Activated CD8-positive, alpha-beta memory T cell treated with anti-CD3 and anti-CD28 coated beads, Interleukin-2, amount 50 U/mL, for 1 hour (primary cell): ENCODE measurements around the gene SPART.
"Not testable (repeated sequence)": the region's sequence is repeated elsewhere in the genome, so short reads cannot be mapped to it uniquely, and the experiment has no call there.

ENCODE experiments used
- DNase-seq: peaks from one replicate; pipeline ENCODE4 v3.0.0-alpha.2; 2020; ENCODE audit errors: extremely low read depth

SPART gene

DNA sequence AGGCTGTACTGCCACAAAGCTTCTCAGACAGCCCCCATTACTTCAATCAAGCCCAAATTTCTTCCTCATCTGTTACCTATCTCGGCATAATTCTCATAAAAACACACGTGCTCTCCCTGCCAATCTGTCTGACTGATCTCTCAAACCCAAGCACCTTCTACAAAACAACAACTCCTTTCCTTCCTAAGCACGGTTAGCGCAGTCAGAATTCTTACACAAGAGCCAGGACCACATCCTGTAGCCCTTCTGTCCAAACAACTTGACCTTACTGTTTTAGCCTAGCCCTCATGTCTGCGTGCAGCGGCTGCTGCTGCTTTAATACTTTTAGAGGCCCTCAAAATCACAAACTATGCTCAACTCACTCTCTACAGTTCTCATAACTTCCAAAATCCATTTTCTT lies 26.4 kb downstream of the SPART start:
- DNase-seq, result not testable (repeated sequence)

DNA sequence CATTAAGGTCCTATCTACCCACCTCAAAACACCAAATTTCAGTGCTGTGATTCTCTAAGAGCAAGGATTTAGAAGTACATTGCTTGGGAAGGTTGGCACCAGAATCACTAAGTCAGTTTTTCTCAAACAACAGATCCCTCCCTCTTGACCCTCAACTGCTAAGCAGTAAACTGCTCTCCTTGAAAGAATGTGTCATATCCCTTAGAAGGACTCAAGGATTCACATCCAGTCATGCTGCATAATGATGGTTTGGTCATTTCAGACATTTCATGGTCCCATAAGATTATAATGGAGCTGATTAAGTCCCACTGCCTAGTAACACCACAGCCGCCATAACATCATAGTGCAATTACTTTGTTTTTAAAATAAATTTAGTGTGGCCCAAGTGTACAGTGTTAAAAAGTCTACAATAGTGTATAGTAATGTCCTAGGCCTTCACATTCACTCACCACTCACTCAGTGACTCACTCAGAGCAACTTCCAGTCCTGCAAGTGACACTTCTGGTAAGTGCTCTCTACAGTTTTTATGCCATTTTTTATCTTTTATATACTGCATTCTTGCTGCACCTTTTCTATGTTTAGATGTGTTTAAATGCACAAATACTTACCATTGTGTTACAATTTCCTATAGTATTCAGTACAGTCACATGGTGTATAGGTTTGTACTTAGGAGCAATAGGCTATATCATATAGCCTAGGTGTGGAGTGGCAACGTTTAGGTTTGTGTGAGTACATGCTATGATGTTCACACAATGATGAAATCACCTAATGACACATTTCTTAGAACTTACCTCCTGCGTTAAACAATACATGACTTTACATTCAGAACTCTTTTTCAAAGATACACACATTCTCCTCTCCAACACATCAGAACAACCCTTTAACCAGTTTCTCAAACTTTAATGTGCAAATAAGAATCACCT lies 32.9 kb downstream of the SPART start:
- DNase-seq, result no peak

DNA sequence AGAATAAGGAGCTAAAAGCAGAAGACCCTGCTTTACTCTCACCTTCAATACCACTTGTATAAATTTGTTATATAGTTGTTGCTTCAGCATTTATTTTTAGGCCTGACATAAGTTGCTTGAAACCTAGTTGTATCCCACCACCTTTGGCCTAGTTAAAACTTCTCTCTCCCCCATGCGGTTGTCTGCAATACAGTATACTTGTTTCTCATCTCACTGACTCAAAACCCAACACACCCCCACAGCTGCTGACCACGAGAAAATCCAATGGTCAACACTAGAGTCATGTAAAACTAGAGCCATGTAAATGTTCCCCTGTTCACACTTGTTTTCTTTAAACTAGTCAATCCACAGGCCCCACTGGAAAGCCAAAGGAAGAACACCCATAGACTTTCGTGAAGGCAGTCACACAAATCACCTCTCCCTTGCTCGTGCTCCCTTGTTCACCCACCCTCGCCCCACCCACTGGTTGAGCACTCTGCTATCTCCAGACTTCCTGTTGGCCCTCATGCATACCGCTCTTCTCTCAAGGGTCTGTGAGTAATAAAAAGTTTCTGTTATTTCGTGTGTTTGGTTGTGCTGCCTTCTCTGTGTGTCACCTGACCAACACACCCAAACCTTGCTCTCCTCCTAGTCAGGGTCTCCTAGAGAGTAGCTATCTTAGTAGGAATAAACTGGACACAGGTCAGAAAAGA lies 35.6 kb downstream of the SPART start:
- no peak for DNase-seq

DNA sequence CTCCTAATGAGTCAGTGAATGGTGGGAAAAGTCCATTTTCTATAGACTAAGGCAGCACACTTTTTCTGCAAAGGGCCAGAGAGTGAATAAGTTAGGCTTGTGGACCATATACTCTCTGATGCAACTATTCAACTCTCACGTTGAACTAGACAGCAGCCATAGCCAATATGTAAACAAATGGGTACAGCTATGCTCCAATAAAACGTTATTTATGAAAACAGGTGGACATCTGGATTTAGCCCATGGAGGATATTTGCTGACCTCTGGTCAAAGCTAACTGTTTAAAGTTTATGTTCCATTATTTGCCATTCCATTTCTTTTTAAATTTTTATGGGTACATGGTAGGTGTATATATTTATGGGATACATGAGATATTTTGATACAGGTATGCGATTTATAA lies 43.9 kb downstream of the SPART start:
- DNase-seq, result no peak

DNA sequence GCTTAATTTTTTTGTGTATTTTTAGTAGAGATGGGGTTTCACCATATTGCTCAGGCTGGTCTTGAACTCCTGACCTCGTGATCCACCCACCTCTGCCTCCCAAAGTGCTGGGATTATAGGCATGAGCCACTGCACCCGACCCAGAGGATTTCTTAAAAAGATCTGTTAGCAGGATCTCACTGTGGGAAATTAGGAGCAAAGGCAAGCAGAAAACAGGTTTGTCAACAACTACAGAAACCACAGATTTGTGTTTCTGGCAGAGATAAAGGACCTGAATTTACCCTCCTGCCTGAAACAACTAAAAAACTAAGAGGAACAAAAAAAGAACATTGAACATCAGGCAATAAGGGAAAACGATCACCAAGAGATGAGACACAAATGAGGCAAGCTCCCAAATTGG lies 46.7 kb downstream of the SPART start:
- not testable (repeated sequence) for DNase-seq

DNA sequence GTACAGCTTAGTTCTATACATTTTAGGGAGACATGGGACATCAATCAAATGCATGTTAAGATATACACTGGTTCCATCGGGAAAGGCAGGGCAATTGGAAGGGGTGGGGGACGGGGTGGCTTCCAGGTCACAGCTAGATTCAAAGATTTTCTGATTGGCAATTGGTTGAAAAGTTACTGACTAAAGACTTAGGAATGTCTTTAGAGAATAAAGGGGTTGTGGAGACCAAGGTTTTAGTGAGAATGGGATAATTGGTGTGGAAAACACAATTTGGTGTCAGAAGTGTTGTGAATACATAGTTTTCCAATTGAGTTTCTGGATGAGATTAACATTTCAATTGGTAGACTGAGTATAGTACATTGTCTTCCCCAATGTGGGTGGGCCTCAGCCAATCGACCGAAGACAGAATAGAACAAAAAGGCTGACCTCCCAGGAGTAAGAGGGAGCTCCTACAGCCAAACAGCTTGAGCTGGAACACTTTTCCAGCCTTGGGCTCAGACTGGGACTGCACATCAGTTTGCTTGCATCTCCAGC lies 47.6 kb downstream of the SPART start:
- DNase-seq, result no peak

DNA sequence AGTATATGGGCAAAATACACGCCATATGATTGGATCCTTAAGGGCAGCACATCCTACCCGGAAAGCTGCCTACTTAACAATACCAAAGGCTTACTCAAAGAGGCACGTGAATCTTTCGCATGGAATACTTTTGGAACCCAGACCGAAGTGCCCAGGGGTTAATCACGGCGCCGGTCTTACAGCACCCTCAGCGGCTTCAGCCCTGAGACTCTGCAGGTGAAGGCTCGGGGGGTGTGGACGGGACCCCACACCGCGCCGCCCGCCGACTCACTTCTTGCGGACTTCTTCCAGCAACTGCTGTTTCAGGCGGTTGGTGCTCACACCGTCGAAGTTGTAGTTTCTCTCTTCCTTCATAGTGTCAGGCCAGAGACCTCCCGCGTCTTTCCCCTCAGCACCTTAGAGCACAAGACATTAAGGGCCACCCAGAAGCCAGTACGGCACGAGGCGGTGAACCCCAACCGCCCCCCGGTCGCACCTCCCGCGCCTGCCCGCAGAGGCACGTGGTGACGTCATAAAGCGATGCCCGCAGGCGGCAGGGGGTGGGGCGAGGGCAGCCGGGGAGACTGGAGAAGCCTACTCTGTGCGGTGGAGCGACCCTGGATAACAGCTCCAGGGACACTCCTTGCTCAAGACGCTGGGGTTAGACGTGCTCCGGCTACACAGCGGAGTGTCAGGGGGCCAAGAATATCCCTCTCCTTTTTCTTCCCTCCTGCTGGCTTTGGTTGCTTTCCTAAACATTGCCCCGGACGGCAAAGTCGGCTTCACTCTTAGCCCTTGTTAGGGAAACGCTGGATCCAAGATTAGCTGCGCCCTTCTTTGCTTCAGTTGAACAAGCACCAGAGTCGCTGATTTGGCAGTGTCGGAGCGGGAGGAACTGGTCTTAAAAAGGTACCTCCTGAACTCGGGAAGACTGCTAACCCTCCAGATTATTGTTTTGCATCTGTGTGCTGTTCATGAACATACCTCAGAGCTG lies 48.5 kb downstream of the SPART start, which contains the start of gene CCDC169:
TSS of gene CCDC169 (minus strand) at position 449 of the 973 bp plus-strand sequence. CDS start at position 354, 95 bp downstream.
- peak; percentile 3 for DNase-seq

DNA sequence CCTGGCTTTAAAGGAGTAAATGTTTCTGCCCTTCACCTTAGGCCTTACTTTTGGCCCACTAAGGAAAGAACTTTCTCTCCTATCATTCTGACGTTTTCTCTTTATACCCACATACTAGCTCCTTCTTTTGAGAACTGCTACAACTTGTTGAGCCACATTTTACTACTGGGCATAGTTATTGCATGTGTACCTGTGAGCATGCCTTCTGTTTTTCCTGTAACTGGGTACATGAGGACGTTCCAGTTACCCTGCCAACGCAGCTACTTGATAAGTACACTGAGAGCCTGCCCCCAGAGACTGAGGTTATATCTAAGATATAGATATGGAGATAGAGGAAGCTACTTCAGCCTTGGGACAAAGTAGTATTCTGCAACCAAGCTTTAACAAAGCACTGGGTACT lies 52.1 kb downstream of the SPART start:
- no peak for DNase-seq

DNA sequence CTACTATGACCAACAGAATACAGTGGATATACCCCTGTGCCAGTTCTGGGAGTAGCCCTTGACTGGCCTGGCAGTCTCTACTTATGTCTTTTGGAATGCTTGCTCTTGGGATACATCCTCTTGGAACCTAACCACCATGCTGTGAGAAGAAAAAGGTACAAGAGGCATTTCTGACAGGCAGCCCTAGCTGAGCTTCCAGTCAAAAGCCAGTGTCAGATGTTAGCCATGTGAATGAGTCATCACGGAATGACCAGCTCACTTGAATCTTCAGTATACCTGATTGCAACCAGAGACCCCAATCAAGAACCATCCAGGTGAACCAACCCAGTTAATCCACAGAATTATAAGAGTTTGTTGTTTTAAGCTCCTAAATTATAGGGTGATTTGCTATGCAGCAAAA lies 52.7 kb downstream of the SPART start:
- no peak for DNase-seq

DNA sequence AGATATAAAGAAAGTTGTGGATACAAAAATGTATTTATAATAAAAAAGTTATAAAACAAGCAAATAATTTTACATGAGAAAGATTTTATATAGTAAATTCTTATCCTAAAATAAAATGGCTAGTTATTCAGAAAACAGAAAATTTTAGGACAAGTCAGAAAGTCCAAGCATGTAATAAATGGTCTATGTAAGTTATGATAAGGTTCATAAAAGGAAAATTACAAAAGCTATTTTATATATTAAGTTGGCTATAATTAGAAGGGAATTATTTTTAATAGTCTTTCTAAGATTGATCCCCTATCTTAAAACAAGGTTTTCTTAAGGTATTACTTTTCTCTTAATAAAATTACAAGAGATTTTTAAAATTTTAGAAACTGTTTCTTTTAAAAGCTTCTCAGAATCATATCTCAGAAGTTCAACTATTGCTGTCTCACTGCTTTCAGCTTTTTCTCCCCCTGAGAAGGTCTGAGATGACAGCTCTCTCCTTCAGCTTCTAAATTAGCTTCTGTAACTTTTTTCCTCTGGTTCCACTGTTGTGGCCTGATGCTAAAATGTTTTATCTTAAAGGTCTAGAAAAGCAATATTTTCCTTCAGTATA lies 57.3 kb downstream of the SPART start:
- no peak for DNase-seq

DNA sequence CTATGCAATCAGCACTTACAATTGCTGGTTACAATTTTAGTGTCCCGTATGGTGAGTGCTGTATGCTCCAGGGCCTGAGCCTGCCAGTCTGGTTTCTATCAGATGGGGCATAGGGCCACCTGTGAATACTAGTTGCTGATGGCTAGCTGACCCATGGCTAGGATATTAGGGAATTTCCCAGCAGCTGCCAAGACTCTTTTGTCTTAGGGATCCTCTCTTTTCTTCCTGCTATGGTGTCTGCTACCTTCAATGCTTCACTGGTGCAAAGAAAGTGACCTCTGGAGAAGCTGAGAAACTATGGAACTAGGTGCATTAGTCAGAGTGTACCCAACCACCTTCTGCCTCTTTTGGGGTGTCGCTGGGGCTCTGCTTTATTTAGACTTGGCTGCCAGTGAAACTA lies 60.2 kb downstream of the SPART start:
- DNase-seq, result no peak

DNA sequence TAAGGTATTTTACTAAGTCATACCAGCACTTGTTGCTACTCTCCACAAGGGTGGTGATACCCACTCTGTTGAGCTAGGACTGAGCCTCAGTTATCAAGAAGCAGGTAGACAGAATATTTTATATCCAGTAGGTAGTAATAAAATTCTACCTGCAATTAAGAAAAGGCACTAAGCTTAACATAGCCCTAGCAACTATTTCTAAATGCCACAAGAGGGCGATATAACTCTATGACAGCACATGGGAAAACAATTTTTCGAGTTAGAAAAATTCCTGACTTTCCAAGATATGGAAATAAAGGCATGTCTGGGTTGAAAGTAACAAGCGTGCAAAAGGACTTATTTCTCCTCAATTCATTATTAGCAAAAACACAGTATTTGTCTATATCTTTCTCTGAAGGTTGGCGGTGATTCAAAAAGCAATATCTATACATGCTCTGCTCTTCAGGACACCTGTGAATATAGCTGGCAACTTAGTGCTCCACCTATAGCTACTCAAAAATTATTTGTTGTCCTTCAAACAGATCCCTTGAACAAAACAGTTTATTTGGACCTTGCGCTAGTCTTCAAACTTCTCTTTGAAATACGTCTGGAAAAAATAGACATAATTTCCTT lies 63.3 kb downstream of the SPART start:
- DNase-seq, result no peak

DNA sequence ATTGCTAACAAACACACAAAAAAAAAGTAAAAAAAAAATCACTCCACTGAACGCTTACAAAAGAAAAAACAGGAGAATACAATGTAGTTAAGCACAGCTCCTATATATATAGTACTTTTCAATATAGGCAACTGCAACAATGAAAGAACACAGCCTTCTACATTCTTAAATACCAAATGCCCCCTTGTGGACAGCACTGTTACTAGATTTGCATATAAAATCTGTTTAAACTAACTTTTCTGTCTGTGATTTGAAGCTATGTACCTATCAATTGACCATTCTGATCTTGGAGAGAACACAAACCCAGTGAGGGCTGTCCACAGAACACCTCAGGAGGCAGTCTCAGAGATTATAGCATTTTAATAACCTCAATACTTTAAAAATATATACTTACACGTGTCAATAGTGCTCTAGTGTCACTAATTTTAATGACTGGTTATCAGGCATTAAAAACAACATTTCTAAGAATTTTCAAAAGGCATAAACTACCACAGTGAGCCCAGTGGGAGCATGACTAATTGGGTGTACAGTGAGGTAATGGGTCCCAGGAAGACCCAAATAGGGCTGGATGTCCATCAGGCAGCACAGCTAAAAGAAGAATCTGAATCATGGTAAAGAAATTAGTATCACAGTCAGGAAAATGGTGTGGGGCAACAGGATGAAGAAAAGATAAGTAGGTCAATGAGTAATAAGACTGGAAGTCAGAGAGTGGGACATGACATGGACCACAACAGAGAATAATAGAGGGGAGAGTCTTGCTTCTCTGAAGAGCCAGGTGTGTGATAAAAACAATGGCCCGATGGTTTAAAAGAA lies 70.8 kb downstream of the SPART start:
- DNase-seq, result no peak

DNA sequence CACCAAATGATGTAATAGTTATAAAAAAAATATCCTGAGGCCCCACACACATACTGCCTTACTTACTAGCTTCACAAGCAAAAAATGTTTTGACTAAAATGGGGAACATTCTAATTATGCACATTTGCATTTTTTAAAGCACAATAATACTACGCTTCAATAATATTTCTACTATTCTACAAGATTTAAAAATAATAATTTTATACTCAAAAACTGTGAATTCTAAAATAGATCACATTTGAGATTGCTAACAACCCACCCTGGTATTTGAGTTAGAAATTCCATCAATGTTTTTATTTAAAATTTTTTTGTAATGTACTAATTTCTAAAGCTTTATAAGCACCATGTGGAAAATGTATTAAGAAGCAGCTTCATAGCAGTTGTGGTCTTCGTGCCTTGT lies 72.8 kb downstream of the SPART start:
- DNase-seq, result no peak

DNA sequence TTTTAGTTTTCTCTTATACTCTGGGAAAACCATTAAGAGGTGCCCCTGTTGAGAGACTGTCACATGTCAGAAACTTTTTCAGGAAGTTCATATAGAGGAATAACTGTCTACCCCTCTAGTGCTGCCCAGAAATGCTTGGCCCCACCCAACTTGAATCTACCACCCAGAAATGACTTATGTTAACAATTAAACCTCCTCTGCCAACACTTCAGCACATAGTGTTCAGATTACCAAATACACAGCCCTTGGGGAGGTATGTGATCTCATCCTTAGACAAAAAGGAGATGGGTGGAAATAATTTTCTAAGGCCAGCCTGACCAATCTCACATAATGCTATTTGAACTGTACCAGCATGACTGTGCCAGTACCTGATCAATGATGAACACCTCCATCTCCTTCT lies 84.2 kb downstream of the SPART start:
- no peak for DNase-seq

DNA sequence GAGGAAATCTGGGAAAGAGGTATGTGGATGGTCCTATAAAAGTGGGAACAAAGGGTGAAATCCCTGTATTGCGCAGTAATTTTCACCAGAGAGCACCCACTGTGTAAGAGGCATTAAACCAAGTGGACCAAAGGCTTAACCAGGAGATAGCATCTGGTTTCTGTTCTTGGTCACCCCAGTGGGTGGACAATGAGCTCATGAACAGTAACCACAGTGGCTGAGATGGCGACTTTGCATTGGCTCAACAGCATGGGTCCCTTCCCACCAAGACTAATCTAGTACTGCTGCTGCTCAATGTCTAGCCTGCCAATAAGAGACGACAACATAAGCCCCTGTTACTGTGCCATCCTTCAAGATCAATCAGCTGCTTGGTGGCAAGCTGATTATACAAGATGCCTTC lies 85.2 kb downstream of the SPART start:
- DNase-seq, result no peak

DNA sequence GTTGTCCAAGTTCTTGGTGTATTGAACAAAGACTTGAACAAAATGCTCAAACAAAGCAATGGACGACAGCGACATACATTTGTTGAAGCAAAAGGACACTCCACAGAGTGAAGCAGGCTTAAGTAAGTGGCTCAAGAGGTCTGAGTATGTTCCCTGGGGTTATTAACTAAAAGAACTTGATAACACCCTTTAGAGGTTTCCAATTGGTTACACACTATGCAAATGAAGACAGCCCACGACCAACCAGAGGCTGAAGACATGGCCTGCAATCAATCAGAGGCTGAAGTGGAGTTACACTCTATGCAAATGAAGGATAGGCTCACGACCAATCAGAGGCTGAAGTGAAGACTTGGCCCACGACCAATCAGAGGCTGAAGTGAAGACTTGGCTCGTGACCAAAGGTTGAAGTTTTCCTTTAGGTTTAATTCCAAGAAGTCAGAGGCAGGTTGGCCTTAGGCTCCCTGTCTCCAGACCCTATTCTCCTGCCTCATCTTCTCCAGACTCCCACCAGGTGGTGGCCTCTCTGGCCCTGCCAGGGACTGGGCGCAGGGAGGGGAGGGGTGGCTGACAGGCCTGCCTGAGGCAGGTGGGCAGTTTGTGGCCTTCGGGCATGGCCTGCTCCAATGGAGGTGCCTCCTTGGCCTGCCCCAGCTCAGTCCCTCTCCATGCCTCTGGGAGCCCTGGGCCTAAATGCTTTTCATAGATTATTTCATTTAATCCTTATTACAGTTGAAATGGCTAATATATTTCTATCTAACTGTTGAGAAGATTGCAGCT lies 86.6 kb downstream of the SPART start:
- DNase-seq, result no peak

DNA sequence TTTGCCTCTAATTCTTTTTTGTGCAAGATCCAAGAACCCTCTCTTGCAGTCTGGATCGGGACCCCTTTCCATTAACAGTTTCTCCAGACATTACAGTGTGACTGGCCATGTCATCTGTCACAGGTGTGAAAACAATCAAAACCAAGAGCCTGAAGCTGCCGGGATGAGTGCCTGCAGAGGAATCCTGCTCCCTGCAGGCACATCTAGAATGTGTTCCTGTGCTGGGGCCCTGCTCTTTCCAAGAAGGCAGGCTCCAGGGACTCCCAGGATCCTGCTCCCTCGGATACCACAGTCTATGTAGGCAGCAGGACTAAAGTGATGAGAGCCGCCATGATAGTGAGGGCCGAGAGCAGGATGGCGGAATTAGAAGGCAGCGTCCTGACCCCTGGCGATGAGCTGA lies 87.4 kb downstream of the SPART start:
- DNase-seq, result no peak
